GM12872 (cell line): ENCODE measurements around the gene MEGF9.

Experiments used
- TF ChIP-seq, protein P1 (sequence below): IDR thresholded peaks from 3 replicates; pipeline ENCODE4 v1.5.1; 2011; ENCODE audit warnings: low read depth, mild to moderate bottlenecking, low read length, moderate library complexity; ENCODE audit not compliant: insufficient read depth

Gene MEGF9

DNA sequence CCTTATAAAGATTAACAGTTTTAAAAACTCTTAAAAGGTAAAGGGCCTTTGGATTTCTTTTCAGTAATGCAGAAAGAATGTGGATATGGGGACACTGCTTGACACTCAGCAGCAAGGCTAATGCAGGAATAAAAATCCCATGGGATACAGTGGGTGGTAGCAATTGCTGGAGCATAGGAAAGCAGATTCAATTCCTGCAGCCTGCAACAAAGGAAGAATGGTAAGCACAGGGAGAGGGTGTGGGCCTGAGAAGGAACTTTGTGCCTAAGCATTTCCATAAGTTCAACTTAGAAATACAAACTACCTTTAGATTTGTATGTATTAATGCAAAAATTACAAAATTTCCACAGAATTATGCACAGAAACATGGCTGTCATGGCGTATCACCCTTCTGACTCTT is 68.5 kb downstream of the MEGF9 start:
- TF ChIP-seq, protein P1, sequence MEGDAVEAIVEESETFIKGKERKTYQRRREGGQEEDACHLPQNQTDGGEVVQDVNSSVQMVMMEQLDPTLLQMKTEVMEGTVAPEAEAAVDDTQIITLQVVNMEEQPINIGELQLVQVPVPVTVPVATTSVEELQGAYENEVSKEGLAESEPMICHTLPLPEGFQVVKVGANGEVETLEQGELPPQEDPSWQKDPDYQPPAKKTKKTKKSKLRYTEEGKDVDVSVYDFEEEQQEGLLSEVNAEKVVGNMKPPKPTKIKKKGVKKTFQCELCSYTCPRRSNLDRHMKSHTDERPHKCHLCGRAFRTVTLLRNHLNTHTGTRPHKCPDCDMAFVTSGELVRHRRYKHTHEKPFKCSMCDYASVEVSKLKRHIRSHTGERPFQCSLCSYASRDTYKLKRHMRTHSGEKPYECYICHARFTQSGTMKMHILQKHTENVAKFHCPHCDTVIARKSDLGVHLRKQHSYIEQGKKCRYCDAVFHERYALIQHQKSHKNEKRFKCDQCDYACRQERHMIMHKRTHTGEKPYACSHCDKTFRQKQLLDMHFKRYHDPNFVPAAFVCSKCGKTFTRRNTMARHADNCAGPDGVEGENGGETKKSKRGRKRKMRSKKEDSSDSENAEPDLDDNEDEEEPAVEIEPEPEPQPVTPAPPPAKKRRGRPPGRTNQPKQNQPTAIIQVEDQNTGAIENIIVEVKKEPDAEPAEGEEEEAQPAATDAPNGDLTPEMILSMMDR = no peak

DNA sequence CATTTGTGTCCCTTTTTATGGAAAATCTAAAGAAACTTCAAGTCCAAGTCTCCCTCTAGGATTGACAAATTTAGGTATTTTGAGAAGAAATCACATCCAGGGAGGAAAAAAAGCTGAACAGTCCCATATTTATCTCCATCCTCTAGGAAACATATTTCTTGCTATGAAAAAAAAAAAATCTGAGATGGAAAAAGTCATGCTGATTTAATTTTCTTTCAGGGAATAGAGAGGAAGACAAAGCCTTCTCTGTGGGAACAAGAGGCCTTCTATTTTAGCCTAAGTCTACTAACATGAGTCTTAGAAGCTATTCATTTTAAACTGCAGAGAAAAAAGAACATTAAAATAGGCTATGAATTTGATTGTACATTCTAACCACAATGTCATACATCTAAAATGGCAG is 71.2 kb downstream of the MEGF9 start:
- TF ChIP-seq, protein P1 = no peak

DNA sequence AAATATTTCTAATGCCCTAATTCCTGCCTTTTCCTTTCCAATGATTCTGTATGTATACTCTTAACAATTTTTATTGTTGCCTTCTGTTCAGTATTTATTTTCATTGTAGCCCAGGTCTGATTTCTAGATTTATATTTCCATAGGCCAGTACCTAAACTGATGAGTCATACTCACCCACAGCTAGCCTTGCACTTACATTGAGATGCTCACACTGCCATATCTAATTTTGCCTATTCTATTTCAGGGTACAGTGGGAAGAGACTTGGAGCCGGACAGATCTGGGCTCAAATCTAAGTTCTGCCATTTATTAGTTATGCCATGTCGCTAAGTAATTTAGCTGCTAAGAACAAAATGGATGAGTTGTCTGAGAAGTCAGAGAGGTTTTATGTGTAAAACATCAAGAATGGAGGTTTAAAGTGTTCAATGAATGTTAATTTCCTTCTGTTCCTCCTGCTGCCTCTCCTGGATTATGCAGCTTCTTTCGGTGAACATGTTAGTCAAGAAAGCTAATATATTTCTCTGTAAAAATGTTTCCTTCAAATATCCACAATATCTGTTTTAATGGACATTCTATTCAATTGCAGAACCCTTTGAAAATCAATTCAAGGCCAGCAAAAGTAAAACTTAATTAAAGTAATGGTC is 72.0 kb downstream of the MEGF9 start:
- TF ChIP-seq, protein P1 = no peak

DNA sequence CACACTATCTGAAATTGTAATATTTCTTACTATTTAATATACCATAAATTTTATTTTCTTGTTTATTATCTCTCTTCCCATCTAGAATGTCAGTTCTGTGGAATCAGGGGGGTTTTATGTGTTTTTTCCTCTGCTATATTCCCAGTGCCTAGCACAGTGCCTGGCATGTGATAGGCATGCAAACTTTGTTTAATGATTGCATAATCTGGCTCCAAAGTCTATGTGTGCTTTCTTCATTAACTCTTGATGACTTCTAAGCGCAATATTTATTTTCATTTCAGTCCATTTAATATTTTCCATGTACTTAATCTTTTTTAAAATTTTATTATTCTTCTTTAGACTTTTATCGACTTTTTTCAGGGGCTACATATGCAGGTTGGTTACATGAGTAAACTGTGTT is 73.9 kb downstream of the MEGF9 start:
- TF ChIP-seq, protein P1 = no peak

DNA sequence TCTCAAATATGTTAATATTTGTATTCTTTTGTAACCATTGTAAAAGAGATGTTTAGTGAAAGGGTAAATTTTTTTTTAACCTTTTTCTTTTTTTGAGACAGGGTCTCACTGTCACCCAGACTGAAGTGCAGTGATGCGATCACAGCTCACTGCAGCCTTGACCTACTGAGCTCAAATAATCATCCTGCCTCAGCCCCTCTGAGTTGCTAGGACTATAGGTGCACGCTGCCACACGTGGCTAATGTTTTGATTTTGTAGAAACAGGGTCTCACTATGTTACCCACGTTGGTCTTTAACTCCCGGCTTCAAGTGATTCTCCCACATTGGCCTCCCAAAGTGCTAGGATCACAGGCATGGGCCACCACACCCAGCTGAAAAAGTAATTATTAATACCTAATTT is 76.4 kb downstream of the MEGF9 start:
- TF ChIP-seq, protein P1 = no peak

DNA sequence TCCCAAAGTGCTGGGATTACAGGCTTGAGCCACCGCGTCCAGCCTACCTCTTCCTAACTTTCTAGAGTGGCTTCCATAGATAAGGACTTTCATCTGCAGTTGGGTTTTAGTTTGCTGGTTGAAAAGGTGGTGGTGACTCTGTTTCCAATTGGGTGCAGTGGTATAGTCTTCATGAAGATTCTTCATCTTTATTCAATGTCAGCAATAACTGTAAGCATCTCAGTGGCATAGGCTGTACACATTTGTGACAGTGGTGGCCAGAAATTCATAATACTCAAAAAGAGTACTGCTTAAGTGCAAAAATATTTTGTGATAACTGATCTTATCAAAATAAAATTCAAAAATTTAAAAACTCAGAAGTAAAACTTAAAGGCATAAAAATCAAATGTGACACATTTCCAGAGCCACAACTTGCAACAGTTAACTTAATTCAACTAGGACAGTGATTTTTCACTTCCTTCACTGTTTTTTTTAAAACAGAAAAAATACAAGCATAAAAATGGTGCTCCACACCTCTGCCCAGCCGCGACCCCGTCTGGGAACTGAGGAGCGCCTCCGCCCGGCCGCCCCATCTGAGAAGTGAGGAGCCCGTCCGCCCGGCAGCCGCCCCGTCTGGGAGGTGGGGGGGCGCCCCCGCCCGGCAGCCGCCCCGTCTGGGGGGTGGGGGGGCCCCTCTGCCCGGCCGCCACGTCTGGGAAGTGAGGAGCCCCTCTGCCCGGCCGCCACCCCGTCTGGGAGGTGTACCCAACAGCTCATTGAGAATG is 77.9 kb downstream of the MEGF9 start:
- TF ChIP-seq, protein P1 = no peak

DNA sequence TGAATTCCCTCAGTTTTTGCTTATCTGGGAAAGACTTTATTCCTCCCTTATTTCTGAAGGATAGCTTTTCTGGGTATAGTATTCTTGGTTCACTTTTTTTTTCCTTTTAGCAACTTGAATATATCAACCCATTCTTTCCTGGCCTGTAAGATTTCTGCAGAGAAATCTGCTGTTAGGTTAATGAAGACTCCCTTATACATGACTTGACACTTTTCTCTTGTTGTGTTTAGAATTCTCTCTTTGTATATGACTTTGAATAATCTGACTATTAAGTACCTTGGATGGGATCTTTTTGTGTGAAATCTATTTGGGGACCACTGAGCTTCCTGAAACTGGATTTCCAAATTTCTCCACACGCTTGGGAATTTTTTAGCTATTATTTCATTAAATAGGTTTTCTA is 79.3 kb downstream of the MEGF9 start:
- TF ChIP-seq, protein P1 = no peak
